DND-41 (cell line): ENCODE measurements around the gene B4GAT1.

Experiments
- ATAC-seq: fragments of 200-7000 bp; cut with Tn5 transposase; 3 replicates; pipeline ENCODE4 v1.9.1; 2021; ENCODE audit warnings: low read depth; ENCODE audit not compliant: insufficient read depth
- DNase-seq: peaks from one replicate; pipeline ENCODE4 v3.0.0-alpha.2; 2020
- H2AFZ ChIP-seq: 2 replicates; pipeline ENCODE4 v1.6.0; 2012; ENCODE audit warnings: low read depth, low read length
- H3K27ac ChIP-seq: 2 replicates; pipeline ENCODE4 v1.5.1; 2012; ENCODE audit warnings: low read length, inconsistent platforms
- H3K27me3 ChIP-seq: fragments of 200-600 bp; sonication (generic); 2 replicates; pipeline ENCODE4 v1.6.0; 2012; ENCODE audit warnings: low read length, mild to moderate bottlenecking, inconsistent platforms; ENCODE audit not compliant: insufficient read depth, poor library complexity
- H3K36me3 ChIP-seq: 2 replicates; pipeline ENCODE4 v1.5.1; 2012; ENCODE audit warnings: low read length, inconsistent platforms; ENCODE audit not compliant: insufficient read depth
- H3K4me1 ChIP-seq: 2 replicates; pipeline ENCODE4 v1.5.1; 2012; ENCODE audit warnings: mild to moderate bottlenecking, low read length; ENCODE audit not compliant: insufficient read depth
- H3K4me2 ChIP-seq: 2 replicates; pipeline ENCODE4 v1.6.0; 2012; ENCODE audit warnings: mild to moderate bottlenecking, moderate library complexity, low read length, inconsistent platforms; ENCODE audit not compliant: insufficient read depth
- H3K4me3 ChIP-seq, 2 experiments: fragments of 200-600 bp in 1 of 2; shearing (Covaris generic) in 1 of 2; 2 replicates each; pipeline ENCODE4 v1.5.1; 2012 to 2016; ENCODE audit warnings: inconsistent platforms in 2 of 2, low read length in 2 of 2, mild to moderate bottlenecking in 2 of 2, low read depth in 1 of 2, moderate library complexity in 1 of 2
- H3K79me2 ChIP-seq: 2 replicates; pipeline ENCODE4 v1.6.0; 2012; ENCODE audit warnings: low read length, inconsistent platforms; ENCODE audit not compliant: insufficient read depth
- H3K9ac ChIP-seq: 2 replicates; pipeline ENCODE4 v1.6.0; 2012; ENCODE audit warnings: low read depth, mild to moderate bottlenecking, inconsistent platforms, low read length, moderate library complexity
- H3K9me3 ChIP-seq: 2 replicates; pipeline ENCODE4 v1.5.1; 2012; ENCODE audit warnings: low read length, moderate library complexity, mild to moderate bottlenecking, inconsistent platforms; ENCODE audit not compliant: insufficient read depth, severe bottlenecking
- H4K20me1 ChIP-seq: 2 replicates; pipeline ENCODE4 v1.6.0; 2012; ENCODE audit warnings: low read length; ENCODE audit not compliant: insufficient read depth
- EZH2 ChIP-seq: IDR thresholded peaks from 3 replicates; pipeline ENCODE4 v1.6.1; 2012; ENCODE audit warnings: borderline replicate concordance, low read depth, mild to moderate bottlenecking, moderate library complexity, low read length, inconsistent platforms; ENCODE audit not compliant: severe bottlenecking
- TF ChIP-seq, protein P1 (sequence below): IDR thresholded peaks from 2 replicates; pipeline ENCODE4 v1.5.1; 2012; ENCODE audit warnings: borderline replicate concordance, low read length, moderate library complexity, mild to moderate bottlenecking; ENCODE audit not compliant: poor library complexity, severe bottlenecking; ENCODE audit errors: extremely low read depth

B4GAT1 gene

GRCh38 chr11:66332371-66333219 is 14.8 kb downstream of the B4GAT1 start:
- H3K9me3 ChIP-seq, result no peaks in the 10 kb centered on the region
- H3K36me3 ChIP-seq, result peaks cover 9% of the 10 kb centered on the region
- no peak overlapping the region for H3K4me3 ChIP-seq
- no peak overlapping the region for H2AFZ ChIP-seq
- H3K4me2 ChIP-seq, result no peak overlapping the region
- ATAC-seq (no peak), DNase-seq (no peak)
- no peak overlapping the region for H3K9ac ChIP-seq
- H3K79me2 ChIP-seq, result no peaks in the 10 kb centered on the region
- no peaks in the 10 kb centered on the region for H3K27me3 ChIP-seq
- peaks cover 11% of the 10 kb centered on the region for H3K4me1 ChIP-seq
- TF ChIP-seq EZH2, result no peak
- TF ChIP-seq, protein P1, sequence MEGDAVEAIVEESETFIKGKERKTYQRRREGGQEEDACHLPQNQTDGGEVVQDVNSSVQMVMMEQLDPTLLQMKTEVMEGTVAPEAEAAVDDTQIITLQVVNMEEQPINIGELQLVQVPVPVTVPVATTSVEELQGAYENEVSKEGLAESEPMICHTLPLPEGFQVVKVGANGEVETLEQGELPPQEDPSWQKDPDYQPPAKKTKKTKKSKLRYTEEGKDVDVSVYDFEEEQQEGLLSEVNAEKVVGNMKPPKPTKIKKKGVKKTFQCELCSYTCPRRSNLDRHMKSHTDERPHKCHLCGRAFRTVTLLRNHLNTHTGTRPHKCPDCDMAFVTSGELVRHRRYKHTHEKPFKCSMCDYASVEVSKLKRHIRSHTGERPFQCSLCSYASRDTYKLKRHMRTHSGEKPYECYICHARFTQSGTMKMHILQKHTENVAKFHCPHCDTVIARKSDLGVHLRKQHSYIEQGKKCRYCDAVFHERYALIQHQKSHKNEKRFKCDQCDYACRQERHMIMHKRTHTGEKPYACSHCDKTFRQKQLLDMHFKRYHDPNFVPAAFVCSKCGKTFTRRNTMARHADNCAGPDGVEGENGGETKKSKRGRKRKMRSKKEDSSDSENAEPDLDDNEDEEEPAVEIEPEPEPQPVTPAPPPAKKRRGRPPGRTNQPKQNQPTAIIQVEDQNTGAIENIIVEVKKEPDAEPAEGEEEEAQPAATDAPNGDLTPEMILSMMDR, result no peak
- peaks cover 3% of the 10 kb centered on the region; the same call in 1 of the 2 replicates for H4K20me1 ChIP-seq
- H3K27ac ChIP-seq, result no peak overlapping the region

GRCh38 chr11:66331542-66332370 is 15.7 kb downstream of the B4GAT1 start:
- DNase-seq (no peak), ATAC-seq (no peak)
- H3K4me1 ChIP-seq, result peaks cover 20% of the 10 kb centered on the region
- peaks cover 2% of the 10 kb centered on the region; the same call in 1 of the 2 replicates for H4K20me1 ChIP-seq
- H3K36me3 ChIP-seq, result 0 out of 2 replicates have a peak, but pooled peaks cover 1% of the 10 kb centered on the region
- no peaks in the 10 kb centered on the region for H3K9me3 ChIP-seq
- no peak overlapping the region for H3K9ac ChIP-seq
- H3K79me2 ChIP-seq, result no peaks in the 10 kb centered on the region
- no peak overlapping the region for H3K4me2 ChIP-seq
- no peak overlapping the region for H2AFZ ChIP-seq
- H3K27ac ChIP-seq, result no peak overlapping the region
- H3K4me3 ChIP-seq, result no peak overlapping the region
- no peaks in the 10 kb centered on the region for H3K27me3 ChIP-seq
- TF ChIP-seq, protein P1, result no peak
- TF ChIP-seq EZH2, result no peak

GRCh38 chr11:66330931-66331330 is 16.5 kb downstream of the B4GAT1 start:
- H3K27ac ChIP-seq, result no peak overlapping the region
- peaks cover 2% of the 10 kb centered on the region; the same call in 1 of the 2 replicates for H4K20me1 ChIP-seq
- H3K27me3 ChIP-seq, result no peaks in the 10 kb centered on the region
- DNase-seq, result no peak
- H3K4me1 ChIP-seq, result peaks cover 28% of the 10 kb centered on the region
- H3K4me3 ChIP-seq, result no peak overlapping the region
- H3K36me3 ChIP-seq, result no peaks in the 10 kb centered on the region
- H3K4me2 ChIP-seq, result no peak overlapping the region
- no peaks in the 10 kb centered on the region for H3K9me3 ChIP-seq
- no peak overlapping the region for H2AFZ ChIP-seq
- TF ChIP-seq, protein P1, result no peak
- no peak overlapping the region for H3K9ac ChIP-seq
- H3K79me2 ChIP-seq, result no peaks in the 10 kb centered on the region
- ATAC-seq, result no peak
